Progenitor cell of endocrine pancreas (in vitro differentiated cells): Measurements from ENCODE around the gene EED. TPM values are rescaled to one million over a fixed set of nuclear protein-coding genes. Genes with fewer than 3 reads are reported as not detected.

ENCODE experiments used
- DNase-seq: peaks from one replicate; pipeline ENCODE4 v3.0.0; 2021; ENCODE audit warnings: low spot score; ENCODE audit not compliant: unreplicated experiment
- H3K27ac Mint-ChIP-seq: 2 replicates; pipeline ENCODE4 v1.8.0; 2021; ENCODE audit warnings: mild to moderate bottlenecking, moderate library complexity, mixed read lengths
- H3K27me3 Mint-ChIP-seq: 2 replicates; pipeline ENCODE4 v1.8.0; 2021; ENCODE audit warnings: mixed read lengths
- H3K36me3 Mint-ChIP-seq: 2 replicates; pipeline ENCODE4 v1.8.0; 2022; ENCODE audit warnings: mixed read lengths; ENCODE audit not compliant: insufficient read depth
- H3K4me1 Mint-ChIP-seq: 2 replicates; pipeline ENCODE4 v1.8.0; 2021; ENCODE audit warnings: low read depth, mixed read lengths
- H3K4me3 Mint-ChIP-seq: 2 replicates; pipeline ENCODE4 v1.8.0; 2021; ENCODE audit warnings: low read depth, mild to moderate bottlenecking, moderate library complexity, mixed read lengths
- H3K9me3 Mint-ChIP-seq: 2 replicates; pipeline ENCODE4 v1.8.0; 2021; ENCODE audit warnings: low read depth, mixed read lengths
- long read RNA-seq: library from polyadenylated mRNA; unstranded; transcript quantifications from one replicate; pipeline ENCODE4 v2.0.0, GENCODE V29; 2020
- total RNA-seq: library from RNA; stranded (reverse); gene quantifications from 2 replicates; pipeline ENCODE4 v1.2.1, GENCODE V29; 2021
- TF ChIP-seq, protein P1 (sequence below): fragments of 200-600 bp; sonication (generic); IDR thresholded peaks from one replicate; pipeline ENCODE4 v1.5.0; 2021; ENCODE audit warnings: antibody characterized with exemption, mild to moderate bottlenecking; ENCODE audit not compliant: unreplicated experiment

EED gene, protein sequence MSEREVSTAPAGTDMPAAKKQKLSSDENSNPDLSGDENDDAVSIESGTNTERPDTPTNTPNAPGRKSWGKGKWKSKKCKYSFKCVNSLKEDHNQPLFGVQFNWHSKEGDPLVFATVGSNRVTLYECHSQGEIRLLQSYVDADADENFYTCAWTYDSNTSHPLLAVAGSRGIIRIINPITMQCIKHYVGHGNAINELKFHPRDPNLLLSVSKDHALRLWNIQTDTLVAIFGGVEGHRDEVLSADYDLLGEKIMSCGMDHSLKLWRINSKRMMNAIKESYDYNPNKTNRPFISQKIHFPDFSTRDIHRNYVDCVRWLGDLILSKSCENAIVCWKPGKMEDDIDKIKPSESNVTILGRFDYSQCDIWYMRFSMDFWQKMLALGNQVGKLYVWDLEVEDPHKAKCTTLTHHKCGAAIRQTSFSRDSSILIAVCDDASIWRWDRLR
- total RNA-seq, result 33.5 and 34.6 TPM in 2 replicates
- long read RNA-seq, transcript EED-203 (13 exons, 1,696 nt), result minor isoform, 5 of 51 reads
- long read RNA-seq, transcript EED-201 (12 exons, 2,223 nt), result major isoform, 31 of 51 reads
- long read RNA-seq, partial matches to known transcripts, result 2 of 51 reads
- long read RNA-seq, other reads (novel, unspliced or antisense), result 7 of 51 reads

DNA sequence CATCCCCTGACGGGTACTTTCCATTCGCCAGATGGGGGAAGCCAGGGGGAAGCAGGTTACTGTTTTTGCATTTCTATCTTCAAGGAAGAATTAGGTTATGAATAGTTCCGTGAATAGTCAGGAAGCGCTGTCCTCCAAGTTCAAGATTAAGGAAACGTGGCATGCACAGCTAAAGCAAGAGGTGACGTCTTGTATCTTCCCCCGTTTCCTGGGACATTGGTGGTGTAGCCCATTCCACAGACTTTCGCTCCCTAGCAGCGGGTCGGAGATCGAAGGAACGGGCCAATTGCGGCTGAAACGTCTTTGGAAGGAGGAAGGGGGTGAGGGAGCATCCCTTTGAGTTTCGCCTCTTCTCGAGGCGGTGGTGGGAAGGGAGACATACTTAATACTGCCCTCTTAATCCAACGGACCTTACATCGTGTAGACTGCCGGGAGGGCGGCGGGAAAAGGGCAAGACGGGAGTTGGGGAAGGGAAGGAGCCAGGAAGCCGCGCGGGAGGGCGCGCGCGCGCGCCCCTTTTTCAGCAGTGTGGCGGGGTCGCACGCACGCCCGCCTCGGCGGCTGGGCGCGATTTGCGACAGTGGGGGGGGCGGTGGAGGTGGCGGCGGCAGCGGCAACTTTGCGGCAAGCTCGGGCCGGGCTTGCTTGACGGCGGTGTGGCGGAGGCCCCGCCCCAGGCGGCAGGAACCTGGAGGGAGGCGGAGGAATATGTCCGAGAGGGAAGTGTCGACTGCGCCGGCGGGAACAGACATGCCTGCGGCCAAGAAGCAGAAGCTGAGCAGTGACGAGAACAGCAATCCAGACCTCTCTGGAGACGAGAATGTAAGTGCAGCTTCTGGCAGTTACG is at the start of gene EED:
Gene EED (plus strand): TSS at position 232 of the 847 bp plus-strand sequence. CDS start 477 bp downstream, at position 709.
- Mint-ChIP-seq H3K9me3 (no peaks in the 10 kb centered on the region), H3K27ac (no peak within 1 kb of the TSS), H3K4me1 (peaks cover 18% of the 10 kb centered on the region), H3K27me3 (no peaks in the 10 kb centered on the region), H3K36me3 (no peaks in the 10 kb centered on the region), H3K4me3 (no peak within 1 kb of the TSS)
- TF ChIP-seq, protein P1, sequence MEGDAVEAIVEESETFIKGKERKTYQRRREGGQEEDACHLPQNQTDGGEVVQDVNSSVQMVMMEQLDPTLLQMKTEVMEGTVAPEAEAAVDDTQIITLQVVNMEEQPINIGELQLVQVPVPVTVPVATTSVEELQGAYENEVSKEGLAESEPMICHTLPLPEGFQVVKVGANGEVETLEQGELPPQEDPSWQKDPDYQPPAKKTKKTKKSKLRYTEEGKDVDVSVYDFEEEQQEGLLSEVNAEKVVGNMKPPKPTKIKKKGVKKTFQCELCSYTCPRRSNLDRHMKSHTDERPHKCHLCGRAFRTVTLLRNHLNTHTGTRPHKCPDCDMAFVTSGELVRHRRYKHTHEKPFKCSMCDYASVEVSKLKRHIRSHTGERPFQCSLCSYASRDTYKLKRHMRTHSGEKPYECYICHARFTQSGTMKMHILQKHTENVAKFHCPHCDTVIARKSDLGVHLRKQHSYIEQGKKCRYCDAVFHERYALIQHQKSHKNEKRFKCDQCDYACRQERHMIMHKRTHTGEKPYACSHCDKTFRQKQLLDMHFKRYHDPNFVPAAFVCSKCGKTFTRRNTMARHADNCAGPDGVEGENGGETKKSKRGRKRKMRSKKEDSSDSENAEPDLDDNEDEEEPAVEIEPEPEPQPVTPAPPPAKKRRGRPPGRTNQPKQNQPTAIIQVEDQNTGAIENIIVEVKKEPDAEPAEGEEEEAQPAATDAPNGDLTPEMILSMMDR, result no peak
- peak; percentile 90 for DNase-seq

DNA sequence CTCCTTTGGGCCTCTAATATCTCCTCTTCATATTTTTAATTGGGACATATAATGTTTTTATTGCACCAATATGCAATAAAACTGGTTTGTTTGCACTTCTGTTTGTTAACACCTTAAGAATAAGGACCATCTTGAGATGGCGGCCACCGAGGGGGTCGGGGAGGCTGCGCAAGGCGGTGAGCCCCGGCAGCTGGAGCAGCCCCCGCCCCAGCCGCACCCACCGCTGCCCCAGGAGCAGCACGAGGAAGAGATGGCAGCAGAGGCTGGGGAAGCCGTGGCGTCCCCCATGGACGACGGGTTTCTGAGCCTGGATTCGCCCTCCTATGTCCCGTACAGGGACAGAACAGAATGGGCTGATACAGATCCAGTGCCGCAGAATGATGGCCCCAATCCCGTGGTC is 49.6 kb upstream of the EED start:
- Mint-ChIP-seq H3K36me3 (no peaks in the 10 kb centered on the region), H3K4me1 (peaks cover 7% of the 10 kb centered on the region), H3K9me3 (no peaks in the 10 kb centered on the region), H3K4me3 (no peak overlapping the region), H3K27me3 (peaks cover 25% of the 10 kb centered on the region), H3K27ac (peak overlapping the region; percentile 63)
- TF ChIP-seq, protein P1, result no peak
- no peak for DNase-seq

DNA sequence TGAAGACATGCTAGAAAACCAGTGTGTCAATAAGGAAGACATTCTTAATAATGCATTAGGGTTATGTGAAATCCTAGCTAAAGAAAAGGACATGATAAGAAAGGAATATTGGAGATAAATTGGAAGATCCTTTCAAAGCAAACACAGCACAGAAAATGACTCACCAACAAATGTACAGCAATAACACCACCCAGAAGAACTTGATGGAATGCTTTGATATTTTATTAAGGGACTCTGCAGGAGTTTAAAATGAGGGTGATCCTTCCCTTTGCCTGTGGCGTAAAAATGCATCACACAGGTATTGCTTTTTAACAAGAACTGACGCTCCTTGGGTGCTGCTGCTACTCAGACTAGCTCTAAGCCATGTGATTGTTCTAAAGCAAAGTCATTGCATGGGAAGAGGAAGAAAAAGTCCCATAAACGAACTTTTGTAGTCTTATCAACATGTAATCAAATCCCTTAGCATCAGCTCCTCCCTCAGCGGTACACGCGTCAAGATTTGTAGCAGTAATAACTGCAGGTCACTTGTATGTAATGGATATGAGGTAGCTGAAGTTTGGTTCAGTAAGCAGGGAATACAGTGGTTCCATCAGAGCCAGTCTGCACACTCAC is 48.4 kb upstream of the EED start:
- H3K27ac Mint-ChIP-seq, result no peak overlapping the region
- H3K9me3 Mint-ChIP-seq, result no peaks in the 10 kb centered on the region
- TF ChIP-seq, protein P1, result no peak
- no peak for DNase-seq
- peaks cover 22% of the 10 kb centered on the region for H3K27me3 Mint-ChIP-seq
- H3K4me1 Mint-ChIP-seq, result peaks cover 7% of the 10 kb centered on the region
- no peaks in the 10 kb centered on the region for H3K36me3 Mint-ChIP-seq
- H3K4me3 Mint-ChIP-seq, result no peak overlapping the region

DNA sequence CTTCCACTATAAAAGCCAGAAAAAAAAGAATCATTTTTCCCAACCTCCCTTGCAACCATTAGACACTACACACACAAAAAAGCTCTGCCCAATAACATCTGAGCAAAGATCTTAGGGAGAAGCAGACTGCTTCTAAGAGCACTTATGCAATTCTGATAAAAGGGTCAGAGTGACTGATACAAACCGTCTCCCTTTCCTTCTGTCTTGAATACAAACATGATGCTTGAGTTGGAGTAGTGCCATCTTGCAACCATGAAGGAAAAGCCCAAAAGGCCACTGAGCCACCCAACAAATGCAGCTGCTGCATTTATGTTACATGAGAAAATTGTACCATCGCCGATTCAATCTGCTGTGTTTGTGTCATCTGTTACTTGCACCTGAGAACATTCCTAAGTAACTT is 47.6 kb upstream of the EED start:
- H3K9me3 Mint-ChIP-seq, result no peaks in the 10 kb centered on the region
- no peak for DNase-seq
- TF ChIP-seq, protein P1, result no peak
- peaks cover 21% of the 10 kb centered on the region for H3K27me3 Mint-ChIP-seq
- no peak overlapping the region for H3K27ac Mint-ChIP-seq
- no peaks in the 10 kb centered on the region for H3K36me3 Mint-ChIP-seq
- no peak overlapping the region for H3K4me3 Mint-ChIP-seq
- H3K4me1 Mint-ChIP-seq, result peaks cover 7% of the 10 kb centered on the region

DNA sequence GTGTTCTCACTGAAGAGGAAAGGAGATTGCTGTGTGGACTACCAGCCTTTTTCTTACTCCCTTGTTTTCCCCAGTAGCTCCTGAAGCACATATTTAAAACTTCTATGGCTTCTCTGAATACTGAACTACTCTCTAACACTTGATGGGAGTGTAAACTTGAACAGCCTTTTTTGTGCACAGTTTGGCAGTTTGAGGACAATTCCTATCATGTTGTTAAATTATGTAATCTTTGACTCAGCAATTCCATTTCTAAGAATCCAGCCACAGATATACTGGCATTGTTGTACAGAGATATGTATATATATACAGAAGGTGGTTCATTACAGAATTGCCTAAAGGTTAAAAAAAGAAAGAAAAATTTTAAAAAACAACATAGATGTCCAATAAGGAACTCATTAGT is 47.1 kb upstream of the EED start:
- Mint-ChIP-seq H3K4me3 (no peak overlapping the region), H3K9me3 (no peaks in the 10 kb centered on the region), H3K36me3 (no peaks in the 10 kb centered on the region), H3K4me1 (peaks cover 7% of the 10 kb centered on the region), H3K27me3 (peaks cover 21% of the 10 kb centered on the region), H3K27ac (no peak overlapping the region)
- no peak for DNase-seq
- TF ChIP-seq, protein P1, result no peak
